CD14-positive monocyte (primary cell): Measurements from ENCODE around the gene NHLRC3. TPM values are rescaled to one million over a fixed set of nuclear protein-coding genes. Genes with fewer than 3 reads are reported as not detected.

Source experiments
- DNase-seq, 3 donors: peaks; one replicate each; pipeline ENCODE4 v3.0.0-alpha.2; 2011 to 2022
- H2AFZ ChIP-seq: 2 replicates; pipeline ENCODE4 v1.6.0; 2012; ENCODE audit warnings: mild to moderate bottlenecking, low read depth, low read length, inconsistent platforms; ENCODE audit not compliant: insufficient read depth, poor library complexity, severe bottlenecking
- H3K27ac ChIP-seq, 2 donors: 1 replicate in 1 of 2; 2 replicates in 1 of 2; pipeline ENCODE4 v1.5.1; 2012 to 2013; ENCODE audit warnings: low read length in 2 of 2, control low read depth in 1 of 2, inconsistent platforms in 1 of 2, low read depth in 1 of 2, mild to moderate bottlenecking in 1 of 2
- H3K27me3 ChIP-seq, 2 donors: one replicate each; pipeline versions ENCODE4 v1.6.0 to v1.6.1; 2011 to 2013; ENCODE audit warnings: low read length in 2 of 2; ENCODE audit not compliant: control insufficient read depth in 2 of 2, insufficient read depth in 2 of 2
- H3K36me3 ChIP-seq, 2 donors: replicated peaks in 1 of 2; 1 replicate in 1 of 2; 2 replicates in 1 of 2; pipeline versions ENCODE4 v1.5.1 to v1.6.1; 2012 to 2013; ENCODE audit warnings: low read length in 2 of 2, control low read depth in 1 of 2, inconsistent platforms in 1 of 2, mild to moderate bottlenecking in 1 of 2; ENCODE audit not compliant: insufficient read depth in 2 of 2, control insufficient read depth in 1 of 2
- H3K4me1 ChIP-seq, 2 donors: 1 replicate in 1 of 2; 2 replicates in 1 of 2; pipeline versions ENCODE4 v1.5.1 to v1.6.1; 2012 to 2013; ENCODE audit warnings: low read length in 2 of 2, control low read depth in 1 of 2, inconsistent platforms in 1 of 2, mild to moderate bottlenecking in 1 of 2, moderate library complexity in 1 of 2; ENCODE audit not compliant: insufficient read depth in 2 of 2, control insufficient read depth in 1 of 2
- H3K4me2 ChIP-seq: replicated peaks from 2 replicates; pipeline ENCODE3; 2012; ENCODE audit warnings: low read length, moderate library complexity, mild to moderate bottlenecking; ENCODE audit not compliant: poor library complexity, severe bottlenecking; ENCODE audit errors: extremely low read depth
- H3K4me3 ChIP-seq, 3 experiments: fragments of 200-600 bp in 1 of 3; sonication (generic) in 1 of 3; replicated peaks in 1 of 3; 1 replicate in 2 of 3; 2 replicates in 1 of 3; pipeline ENCODE4 v1.5.1; 2011 to 2013; ENCODE audit warnings: low read length in 3 of 3, mild to moderate bottlenecking in 3 of 3, control low read depth in 2 of 3, low read depth in 2 of 3, inconsistent platforms in 1 of 3, moderate library complexity in 1 of 3
- H3K79me2 ChIP-seq: 2 replicates; pipeline ENCODE4 v1.6.0; 2012; ENCODE audit warnings: mild to moderate bottlenecking, control low read depth, inconsistent platforms, low read length, moderate library complexity; ENCODE audit not compliant: insufficient read depth
- H3K9ac ChIP-seq: 2 replicates; pipeline ENCODE4 v1.6.0; 2017; ENCODE audit warnings: low read length, mild to moderate bottlenecking; ENCODE audit not compliant: insufficient read depth, poor library complexity, severe bottlenecking
- H3K9me3 ChIP-seq, 2 donors: replicated peaks in 1 of 2; 1 replicate in 1 of 2; 2 replicates in 1 of 2; pipeline versions ENCODE4 v1.5.1 to v1.6.1; 2012 to 2013; ENCODE audit warnings: low read length in 2 of 2, control low read depth in 1 of 2; ENCODE audit not compliant: control insufficient read depth in 1 of 2, insufficient read depth in 1 of 2
- H4K20me1 ChIP-seq: 2 replicates; pipeline ENCODE4 v1.6.0; 2012; ENCODE audit warnings: mild to moderate bottlenecking, low read length, control low read depth, moderate library complexity; ENCODE audit not compliant: insufficient read depth
- H3K27ac Mint-ChIP-seq, 7 donors: one replicate each; pipeline ENCODE4 v1.8.0; 2020; ENCODE audit warnings: mild to moderate bottlenecking in 7 of 7, mixed read lengths in 7 of 7, moderate library complexity in 6 of 7, inconsistent platforms in 2 of 7
- H3K27me3 Mint-ChIP-seq, 3 donors: one replicate each; pipeline ENCODE4 v1.8.0; 2021 to 2022; ENCODE audit warnings: low read depth in 3 of 3, mild to moderate bottlenecking in 3 of 3, mixed read lengths in 3 of 3, moderate library complexity in 3 of 3, inconsistent platforms in 1 of 3
- H3K36me3 Mint-ChIP-seq, 2 donors: one replicate each; pipeline ENCODE4 v1.8.0; 2020; ENCODE audit warnings: mixed read lengths in 2 of 2, inconsistent platforms in 1 of 2, mild to moderate bottlenecking in 1 of 2
- H3K4me1 Mint-ChIP-seq: one replicate; pipeline ENCODE4 v1.8.0; 2020; ENCODE audit warnings: mild to moderate bottlenecking, mixed read lengths
- H3K4me3 Mint-ChIP-seq, 2 donors: one replicate each; pipeline ENCODE4 v1.8.0; 2020; ENCODE audit warnings: mild to moderate bottlenecking in 2 of 2, mixed read lengths in 2 of 2, moderate library complexity in 1 of 2
- H3K9me3 Mint-ChIP-seq, 7 donors: one replicate each; pipeline ENCODE4 v1.8.0; 2020 to 2022; ENCODE audit warnings: mixed read lengths in 7 of 7, mild to moderate bottlenecking in 6 of 7, moderate library complexity in 6 of 7, inconsistent platforms in 2 of 7
- WGBS: methylation state at CpG from one replicate; pipeline ENCODE4 v1.1.5; 2013; ENCODE audit warnings: missing lambda C conversion rate; ENCODE audit not compliant: insufficient coverage; 5-methylcytosine and 5-hydroxymethylcytosine counted together
- intact Hi-C, 2 donors: fragments of 100-400 bp; cut with micrococcal nuclease; formaldehyde crosslinking; loops; one replicate each; pipeline versions ENCODE4 v1.15.0 to v1.15.1; 2023
- polyA plus RNA-seq, 3 donors: library from polyadenylated mRNA; depleted of rRNA in 1 of 3; unstranded in 2 of 3; stranded (reverse) in 1 of 3; fragments of 300-500 nt in 2 of 3; fragments of >200 nt in 1 of 3; fragmentation: Illumina TruSeq in 2 of 3; gene quantifications; 1 replicate in 2 of 3; 2 replicates in 1 of 3; pipeline ENCODE4 v1.2.3, GENCODE V29; 2012 to 2021
- TF ChIP-seq, protein P1 (sequence below): fragments of 200-600 bp; IDR thresholded peaks from one replicate; pipeline ENCODE4 v1.8.0; 2022; ENCODE audit warnings: antibody characterized with exemption, mild to moderate bottlenecking

Gene NHLRC3
- polyA plus RNA-seq, 3 donors: 12.8 to 17.7 (median 13.0) TPM

DNA sequence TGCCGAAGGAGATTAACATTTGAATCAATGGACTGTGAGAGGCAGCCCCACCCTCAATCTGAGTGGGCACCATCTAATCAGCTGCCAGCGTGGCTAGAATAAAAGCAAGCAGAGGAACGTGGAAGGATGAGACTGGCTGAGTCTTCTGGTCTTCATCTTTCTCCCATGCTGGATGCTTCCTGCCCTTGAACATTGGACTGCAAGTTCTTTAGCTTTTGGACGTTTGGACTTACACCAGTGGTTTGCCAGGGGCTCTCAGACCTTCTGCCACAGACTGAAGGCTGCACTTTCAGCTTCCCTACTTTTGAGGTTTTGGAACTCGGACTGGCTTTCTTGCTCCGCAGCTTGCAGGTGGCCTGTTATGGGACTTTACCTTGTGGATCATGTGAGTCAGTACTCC lies 14.7 kb downstream of the NHLRC3 start:
- Histone ChIP-seq H3K4me2 (no peak overlapping the region), H4K20me1 (no peaks in the 10 kb centered on the region), H3K9ac (no peak overlapping the region), H3K36me3 (peaks cover 33 to 71% of the 10 kb centered on the region in 2 donors), H3K27me3 (no peaks in the 10 kb centered on the region), H3K4me1 (no peaks in the 10 kb centered on the region), H3K79me2 (peaks cover 28% of the 10 kb centered on the region), H3K27ac (no peak overlapping the region), H3K9me3 (no peaks in the 10 kb centered on the region), H2AFZ (no peak overlapping the region), H3K4me3 (no peak overlapping the region)
- WGBS: 98% methylated on average over 6 of the region's 6 CpGs
- TF ChIP-seq, protein P1, sequence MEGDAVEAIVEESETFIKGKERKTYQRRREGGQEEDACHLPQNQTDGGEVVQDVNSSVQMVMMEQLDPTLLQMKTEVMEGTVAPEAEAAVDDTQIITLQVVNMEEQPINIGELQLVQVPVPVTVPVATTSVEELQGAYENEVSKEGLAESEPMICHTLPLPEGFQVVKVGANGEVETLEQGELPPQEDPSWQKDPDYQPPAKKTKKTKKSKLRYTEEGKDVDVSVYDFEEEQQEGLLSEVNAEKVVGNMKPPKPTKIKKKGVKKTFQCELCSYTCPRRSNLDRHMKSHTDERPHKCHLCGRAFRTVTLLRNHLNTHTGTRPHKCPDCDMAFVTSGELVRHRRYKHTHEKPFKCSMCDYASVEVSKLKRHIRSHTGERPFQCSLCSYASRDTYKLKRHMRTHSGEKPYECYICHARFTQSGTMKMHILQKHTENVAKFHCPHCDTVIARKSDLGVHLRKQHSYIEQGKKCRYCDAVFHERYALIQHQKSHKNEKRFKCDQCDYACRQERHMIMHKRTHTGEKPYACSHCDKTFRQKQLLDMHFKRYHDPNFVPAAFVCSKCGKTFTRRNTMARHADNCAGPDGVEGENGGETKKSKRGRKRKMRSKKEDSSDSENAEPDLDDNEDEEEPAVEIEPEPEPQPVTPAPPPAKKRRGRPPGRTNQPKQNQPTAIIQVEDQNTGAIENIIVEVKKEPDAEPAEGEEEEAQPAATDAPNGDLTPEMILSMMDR: no peak
- intact Hi-C loops: no loop called here
- Mint-ChIP-seq H3K27me3 (no peaks in the 10 kb centered on the region), H3K9me3 (peaks cover 0 to 4% (median 3%) of the 10 kb centered on the region in 7 donors), H3K4me1 (peaks cover 13% of the 10 kb centered on the region), H3K27ac (peak overlapping the region in 2 of 7 donors; percentile 26 to 40), H3K36me3 (peaks cover 49 to 57% of the 10 kb centered on the region in 2 donors), H3K4me3 (no peak overlapping the region)
- no peak for DNase-seq

DNA sequence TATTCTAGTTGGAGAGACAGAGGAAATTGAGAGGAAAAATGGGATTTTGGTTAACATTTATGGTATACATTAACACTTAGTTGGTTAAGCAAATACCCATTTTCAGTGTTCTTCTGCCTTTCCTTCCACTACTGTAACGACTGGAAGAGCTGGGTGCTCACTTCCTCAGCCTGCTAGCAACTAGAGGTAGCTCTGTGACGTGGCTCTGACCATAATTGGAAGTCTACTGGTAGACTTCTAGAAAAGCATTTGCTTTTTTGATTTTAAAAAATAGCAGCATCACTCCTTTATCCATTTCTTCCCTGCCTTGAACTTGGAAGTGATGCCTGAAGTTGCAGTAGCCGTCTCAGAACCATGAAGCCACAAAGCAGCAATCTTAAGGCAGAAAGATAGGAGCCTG lies 15.9 kb downstream of the NHLRC3 start:
- no peak overlapping the region for H3K4me3 Mint-ChIP-seq
- no peak overlapping the region for H3K27ac ChIP-seq
- H3K27me3 ChIP-seq: no peaks in the 10 kb centered on the region
- H3K4me1 ChIP-seq: no peaks in the 10 kb centered on the region
- peaks cover 22 to 59% of the 10 kb centered on the region in 2 donors for H3K36me3 ChIP-seq
- no peaks in the 10 kb centered on the region for H4K20me1 ChIP-seq
- no peaks in the 10 kb centered on the region for H3K27me3 Mint-ChIP-seq
- TF ChIP-seq, protein P1: no peak
- H2AFZ ChIP-seq: no peak overlapping the region
- H3K9me3 Mint-ChIP-seq: peaks cover 0 to 4% (median 3%) of the 10 kb centered on the region in 7 donors
- no peak for DNase-seq
- intact Hi-C loops: no loop called here
- no peak overlapping the region for H3K4me2 ChIP-seq
- no peak overlapping the region for H3K9ac ChIP-seq
- no peak overlapping the region for H3K4me3 ChIP-seq
- H3K27ac Mint-ChIP-seq: peak overlapping the region in 2 of 7 donors; percentile 9 to 63
- H3K4me1 Mint-ChIP-seq: peaks cover 17% of the 10 kb centered on the region
- H3K79me2 ChIP-seq: peaks cover 39% of the 10 kb centered on the region
- no CpG with 5 or more reads among the region's 3 CpGs for WGBS
- peaks cover 51 to 57% of the 10 kb centered on the region in 2 donors for H3K36me3 Mint-ChIP-seq
- no peaks in the 10 kb centered on the region for H3K9me3 ChIP-seq
